PC-9 (cell line): Measurements from ENCODE around the gene UBA6.

Experiments used
- CTCF ChIP-seq: fragments of 200-600 bp; sonication (generic); conservative IDR thresholded peaks from 2 replicates; pipeline ENCODE4 v1.6.1; 2017; ENCODE audit warnings: mixed run types, antibody characterized with exemption, mild to moderate bottlenecking, moderate library complexity
- EZH2 ChIP-seq: fragments of 200-600 bp; sonication (generic); IDR thresholded peaks from 2 replicates; pipeline ENCODE4 v1.8.0; 2017; ENCODE audit warnings: antibody characterized with exemption, low read depth

GRCh38 chr4:67750691-67751090, 49.7 kb upstream of the UBA6 start:
- no peak for TF ChIP-seq EZH2
- TF ChIP-seq CTCF = no peak
